HepG2 (cell line): Measurements from ENCODE around the gene NOS1AP. TPM values are rescaled to one million over a fixed set of nuclear protein-coding genes. Genes with fewer than 3 reads are reported as not detected.

ENCODE experiments used
- ATAC-seq: fragments of 200-7000 bp; cut with Tn5 transposase; 3 replicates; pipeline ENCODE4 v1.9.1; 2020; ENCODE audit warnings: mild to moderate bottlenecking, moderate library complexity
- BruUV-seq: library from RNA; stranded (reverse); fragments of 400-500 nt; replicated peaks from 2 replicates; lab custom pipeline; 2021; lab: Mats Ljungman, UMichigan
- CTCF ChIA-PET: fragments of 300-600 bp; formaldehyde crosslinking; extraction: SDS; loops from one replicate; lab custom pipeline; 2021; ENCODE audit warnings: low total read pairs, inconsistent platforms, low intra/inter-chr PET ratio; lab: Yijun Ruan, JAX
- POLR2A ChIA-PET: fragments of 350-600 bp; sonication (Branson Sonifier 250); formaldehyde crosslinking; loops from one replicate; lab custom pipeline; 2020; ENCODE audit warnings: antibody characterized with exemption, inconsistent platforms; lab: Yijun Ruan, JAX
- DNase-seq: peaks from one replicate; pipeline ENCODE4 v3.0.0-alpha.2; 2015; ENCODE audit warnings: low spot score
- FAIRE-seq: peaks from 3 replicates; lab custom pipeline; 2011; peaks lifted over from hg19 to GRCh38; lab: Jason Lieb, UNC
- H2AFZ ChIP-seq: one replicate; pipeline ENCODE4 v1.6.1; 2011; ENCODE audit warnings: low read length, inconsistent platforms
- H3K27ac ChIP-seq: fragments of 300-600 bp; 3 replicates; pipeline ENCODE4 v1.8.0; 2011; ENCODE audit warnings: mixed run types, mild to moderate bottlenecking, mixed read lengths, low read length, inconsistent platforms; ENCODE audit not compliant: insufficient read depth; ENCODE audit errors: extremely low read length
- H3K27me3 ChIP-seq, 2 experiments: fragments of 200-600 bp in 1 of 2; 2 replicates in 1 of 2; 3 replicates in 1 of 2; pipeline versions ENCODE4 v1.6.0 to v1.8.0; 2011; ENCODE audit warnings: low read length in 2 of 2, mild to moderate bottlenecking in 2 of 2, moderate library complexity in 2 of 2, inconsistent platforms in 1 of 2; ENCODE audit not compliant: insufficient read depth in 2 of 2, control insufficient read depth in 1 of 2
- H3K36me3 ChIP-seq, 2 experiments: fragments of 200-600 bp in 1 of 2; replicated peaks in 1 of 2; 2 replicates in 1 of 2; 3 replicates in 1 of 2; pipeline versions ENCODE4 v1.5.1 to v1.8.0; 2011; ENCODE audit warnings: low read length in 2 of 2, inconsistent platforms in 1 of 2; ENCODE audit not compliant: insufficient read depth in 2 of 2, control insufficient read depth in 1 of 2
- H3K4me1 ChIP-seq: 2 replicates; pipeline ENCODE4 v1.5.1; 2012; ENCODE audit warnings: low read length, inconsistent platforms; ENCODE audit not compliant: insufficient read depth
- H3K4me2 ChIP-seq: 2 replicates; pipeline ENCODE4 v1.6.0; 2011; ENCODE audit warnings: low read depth, low read length, inconsistent platforms
- H3K4me3 ChIP-seq, 3 experiments: fragments of 200-600 bp in 1 of 3; sonication (generic), shearing (Covaris generic) in 1 of 3; replicated peaks in 1 of 3; 2 replicates each; pipeline ENCODE4 v1.5.1; 2011 to 2016; ENCODE audit warnings: low read length in 3 of 3, inconsistent platforms in 2 of 3, low read depth in 2 of 3, mild to moderate bottlenecking in 2 of 3, control low read depth in 1 of 3, mixed read lengths in 1 of 3; ENCODE audit not compliant: insufficient read depth in 1 of 3
- H3K79me2 ChIP-seq: one replicate; pipeline ENCODE4 v1.6.1; 2011; ENCODE audit warnings: low read length, inconsistent platforms; ENCODE audit not compliant: insufficient read depth
- H3K9ac ChIP-seq: 2 replicates; pipeline ENCODE4 v1.6.0; 2011; ENCODE audit warnings: mild to moderate bottlenecking, low read depth, low read length, inconsistent platforms; ENCODE audit not compliant: insufficient read depth
- H3K9me3 ChIP-seq: 2 replicates; pipeline ENCODE4 v1.5.1; 2012; ENCODE audit warnings: mild to moderate bottlenecking, low read length
- H4K20me1 ChIP-seq: 2 replicates; pipeline ENCODE4 v1.6.0; 2011; ENCODE audit warnings: inconsistent platforms, mild to moderate bottlenecking, low read length, moderate library complexity; ENCODE audit not compliant: insufficient read depth
- DPF2 ChIP-seq: sonication (generic); formaldehyde crosslinking; IDR thresholded peaks from 2 replicates; pipeline ENCODE4 v1.4.0; 2020; ENCODE audit warnings: mild to moderate bottlenecking, low read depth, missing genetic modification reagents, borderline replicate concordance
- KDM5B ChIP-seq: sonication (generic); formaldehyde crosslinking; IDR thresholded peaks from 2 replicates; pipeline ENCODE4 v1.4.0; 2020; ENCODE audit warnings: missing genetic modification reagents, mild to moderate bottlenecking, borderline replicate concordance
- SETDB1 ChIP-seq: sonication (generic); formaldehyde crosslinking; IDR thresholded peaks from 2 replicates; pipeline ENCODE4 v1.5.1; 2020; ENCODE audit warnings: missing genetic modification reagents, mild to moderate bottlenecking, borderline replicate concordance
- SMC3 ChIP-seq: IDR thresholded peaks from 2 replicates; pipeline ENCODE4 v1.6.1; 2011; ENCODE audit warnings: low read length, improper control_type of control experiment
- SYNCRIP ChIP-seq: fragments of 200-400 bp; formaldehyde crosslinking; IDR thresholded peaks from 2 replicates; pipeline ENCODE4 v1.6.1; 2018; ENCODE audit warnings: mild to moderate bottlenecking, low read depth, low read length; ENCODE audit not compliant: insufficient read depth
- ZNF160 ChIP-seq: sonication (generic); formaldehyde crosslinking; IDR thresholded peaks from 2 replicates; pipeline ENCODE4 v1.8.0; 2022; ENCODE audit warnings: mild to moderate bottlenecking, inconsistent platforms, missing genetic modification reagents
- ZNF382 ChIP-seq: sonication (generic); formaldehyde crosslinking; IDR thresholded peaks from 2 replicates; pipeline ENCODE4 v1.5.0; 2020; ENCODE audit warnings: missing genetic modification reagents, mild to moderate bottlenecking, borderline replicate concordance
- WGBS: methylation state at CpG from one replicate; pipeline ENCODE4 v1.1.6; 2017; ENCODE audit warnings: low lambda C conversion rate; 5-methylcytosine and 5-hydroxymethylcytosine counted together
- in situ Hi-C: cut with HindIII; loops from 2 replicates; pipeline ENCODE4 v1.10.0; 2017; ENCODE audit warnings: low pct_unique_long_range_greater_than_20kb; ENCODE audit not compliant: extremely low pct_ligation_motif_present
- intact Hi-C: fragments of 100-400 bp; cut with micrococcal nuclease; formaldehyde crosslinking; loops from one replicate; pipeline ENCODE4 v1.10.0; 2022; ENCODE audit not compliant: unreplicated experiment
- polyA plus RNA-seq, 8 experiments: library from polyadenylated mRNA; depleted of rRNA in 3 of 8; stranded (reverse) in 7 of 8; unstranded in 1 of 8; fragments of >200 nt; fragmentation: Illumina TruSeq in 4 of 8; extraction: Trizol in 4 of 8; gene quantifications; 2 replicates each; pipeline versions ENCODE4 v1.2.1 to v1.2.3, GENCODE V29; 2011 to 2016; ENCODE audit warnings: low read depth in 4 of 8, missing spikeins in 1 of 8, mixed read lengths in 1 of 8; ENCODE audit not compliant: insufficient read depth in 1 of 8
- total RNA-seq, 5 experiments: library from RNA; depleted of rRNA; stranded (reverse); fragments of >200 nt; fragmentation: Illumina TruSeq; extraction: Trizol; gene quantifications; 2 replicates each; pipeline ENCODE4 v1.2.3, GENCODE V29; 2016; ENCODE audit warnings: low read depth in 1 of 5
- TF ChIP-seq, protein P1 (sequence below): sonication (generic); formaldehyde crosslinking; IDR thresholded peaks from 2 replicates; pipeline ENCODE4 v1.5.0; 2020; ENCODE audit warnings: mild to moderate bottlenecking, missing genetic modification reagents
- TF ChIP-seq, protein P2 (sequence below): IDR thresholded peaks from 2 replicates; pipeline ENCODE4 v1.6.1; 2016; ENCODE audit warnings: missing compliant biosample characterization, missing genetic modification reagents, borderline replicate concordance
- TF ChIP-seq, protein P3 (sequence below): sonication (generic); formaldehyde crosslinking; IDR thresholded peaks from 2 replicates; pipeline ENCODE4 v1.5.0; 2020; ENCODE audit warnings: missing genetic modification reagents
- TF ChIP-seq, protein P4 (sequence below): sonication (generic); formaldehyde crosslinking; IDR thresholded peaks from 2 replicates; pipeline ENCODE4 v1.4.0; 2020; ENCODE audit warnings: missing genetic modification reagents, borderline replicate concordance

The NOS1AP gene
- total and polyA plus RNA-seq, 2 of the 13 experiments (the other 11 are each of a cell fraction or from before 2014, with no cell fraction given), result 2.0 to 3.3 TPM

DNA sequence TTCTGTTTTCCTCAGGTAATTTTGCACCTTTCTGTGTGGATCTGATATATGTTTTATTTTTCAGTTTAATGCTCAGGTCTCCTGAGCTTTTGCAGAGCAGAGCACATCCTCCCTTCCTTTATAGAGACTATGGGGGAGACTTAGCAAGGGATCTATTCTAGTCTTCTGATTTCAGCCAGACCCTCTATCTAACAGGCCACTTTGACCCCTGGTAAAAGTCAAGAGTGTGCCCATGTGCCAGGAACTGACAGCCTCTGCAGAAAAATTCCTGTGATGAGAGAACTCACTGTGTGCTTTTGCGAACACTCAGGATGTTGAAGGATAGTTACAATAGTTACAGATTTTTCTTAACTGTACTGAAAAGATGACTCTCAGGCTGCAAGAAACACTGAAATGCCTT lies 123.3 kb downstream of the NOS1AP start:
- Histone ChIP-seq H3K4me2 (no peak overlapping the region), H3K9me3 (no peaks in the 10 kb centered on the region), H2AFZ (no peak overlapping the region), H3K79me2 (peaks cover 35% of the 10 kb centered on the region), H3K9ac (no peak overlapping the region), H3K4me3 (no peak overlapping the region), H3K27me3 (no peaks in the 10 kb centered on the region), H3K4me1 (peaks cover 64% of the 10 kb centered on the region), H3K36me3 (no peaks in the 10 kb centered on the region; a peak in 1 of 5 replicates), H3K27ac (no peak overlapping the region), H4K20me1 (no peaks in the 10 kb centered on the region)
- no peak for DNase-seq
- CTCF ChIA-PET, result no interaction called here
- POLR2A ChIA-PET, result interaction anchor here (0.9 kb wide), 1 partner anchor 124 kb away, joined by 3 read pairs; no protein-coding TSS in a partner anchor
- no peak for ATAC-seq
- no peak for FAIRE-seq
- no TSS peak for BruUV-seq
- intact Hi-C loops (no loop called here), in situ Hi-C loops (no loop called here)
- TF ChIP-seq, protein P1, sequence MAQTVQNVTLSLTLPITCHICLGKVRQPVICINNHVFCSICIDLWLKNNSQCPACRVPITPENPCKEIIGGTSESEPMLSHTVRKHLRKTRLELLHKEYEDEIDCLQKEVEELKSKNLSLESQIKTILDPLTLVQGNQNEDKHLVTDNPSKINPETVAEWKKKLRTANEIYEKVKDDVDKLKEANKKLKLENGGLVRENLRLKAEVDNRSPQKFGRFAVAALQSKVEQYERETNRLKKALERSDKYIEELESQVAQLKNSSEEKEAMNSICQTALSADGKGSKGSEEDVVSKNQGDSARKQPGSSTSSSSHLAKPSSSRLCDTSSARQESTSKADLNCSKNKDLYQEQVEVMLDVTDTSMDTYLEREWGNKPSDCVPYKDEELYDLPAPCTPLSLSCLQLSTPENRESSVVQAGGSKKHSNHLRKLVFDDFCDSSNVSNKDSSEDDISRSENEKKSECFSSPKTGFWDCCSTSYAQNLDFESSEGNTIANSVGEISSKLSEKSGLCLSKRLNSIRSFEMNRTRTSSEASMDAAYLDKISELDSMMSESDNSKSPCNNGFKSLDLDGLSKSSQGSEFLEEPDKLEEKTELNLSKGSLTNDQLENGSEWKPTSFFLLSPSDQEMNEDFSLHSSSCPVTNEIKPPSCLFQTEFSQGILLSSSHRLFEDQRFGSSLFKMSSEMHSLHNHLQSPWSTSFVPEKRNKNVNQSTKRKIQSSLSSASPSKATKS (CRISPR knock-in tag), result no peak
- TF ChIP-seq, protein P2, sequence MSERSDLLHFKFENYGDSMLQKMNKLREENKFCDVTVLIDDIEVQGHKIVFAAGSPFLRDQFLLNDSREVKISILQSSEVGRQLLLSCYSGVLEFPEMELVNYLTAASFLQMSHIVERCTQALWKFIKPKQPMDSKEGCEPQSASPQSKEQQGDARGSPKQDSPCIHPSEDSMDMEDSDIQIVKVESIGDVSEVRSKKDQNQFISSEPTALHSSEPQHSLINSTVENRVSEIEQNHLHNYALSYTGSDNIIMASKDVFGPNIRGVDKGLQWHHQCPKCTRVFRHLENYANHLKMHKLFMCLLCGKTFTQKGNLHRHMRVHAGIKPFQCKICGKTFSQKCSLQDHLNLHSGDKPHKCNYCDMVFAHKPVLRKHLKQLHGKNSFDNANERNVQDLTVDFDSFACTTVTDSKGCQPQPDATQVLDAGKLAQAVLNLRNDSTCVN, result no peak
- no peak for TF ChIP-seq SMC3
- TF ChIP-seq, protein P3, sequence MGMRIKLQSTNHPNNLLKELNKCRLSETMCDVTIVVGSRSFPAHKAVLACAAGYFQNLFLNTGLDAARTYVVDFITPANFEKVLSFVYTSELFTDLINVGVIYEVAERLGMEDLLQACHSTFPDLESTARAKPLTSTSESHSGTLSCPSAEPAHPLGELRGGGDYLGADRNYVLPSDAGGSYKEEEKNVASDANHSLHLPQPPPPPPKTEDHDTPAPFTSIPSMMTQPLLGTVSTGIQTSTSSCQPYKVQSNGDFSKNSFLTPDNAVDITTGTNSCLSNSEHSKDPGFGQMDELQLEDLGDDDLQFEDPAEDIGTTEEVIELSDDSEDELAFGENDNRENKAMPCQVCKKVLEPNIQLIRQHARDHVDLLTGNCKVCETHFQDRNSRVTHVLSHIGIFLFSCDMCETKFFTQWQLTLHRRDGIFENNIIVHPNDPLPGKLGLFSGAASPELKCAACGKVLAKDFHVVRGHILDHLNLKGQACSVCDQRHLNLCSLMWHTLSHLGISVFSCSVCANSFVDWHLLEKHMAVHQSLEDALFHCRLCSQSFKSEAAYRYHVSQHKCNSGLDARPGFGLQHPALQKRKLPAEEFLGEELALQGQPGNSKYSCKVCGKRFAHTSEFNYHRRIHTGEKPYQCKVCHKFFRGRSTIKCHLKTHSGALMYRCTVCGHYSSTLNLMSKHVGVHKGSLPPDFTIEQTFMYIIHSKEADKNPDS (CRISPR knock-in tag), result no peak
- no peak for TF ChIP-seq SYNCRIP
- TF ChIP-seq ZNF160 (CRISPR knock-in tag), result no peak
- TF ChIP-seq ZNF382 (CRISPR knock-in tag), result no peak
- TF ChIP-seq SETDB1 (CRISPR knock-in tag), result no peak
- TF ChIP-seq DPF2 (CRISPR knock-in tag), result no peak
- TF ChIP-seq KDM5B (CRISPR knock-in tag), result no peak
- TF ChIP-seq, protein P4, sequence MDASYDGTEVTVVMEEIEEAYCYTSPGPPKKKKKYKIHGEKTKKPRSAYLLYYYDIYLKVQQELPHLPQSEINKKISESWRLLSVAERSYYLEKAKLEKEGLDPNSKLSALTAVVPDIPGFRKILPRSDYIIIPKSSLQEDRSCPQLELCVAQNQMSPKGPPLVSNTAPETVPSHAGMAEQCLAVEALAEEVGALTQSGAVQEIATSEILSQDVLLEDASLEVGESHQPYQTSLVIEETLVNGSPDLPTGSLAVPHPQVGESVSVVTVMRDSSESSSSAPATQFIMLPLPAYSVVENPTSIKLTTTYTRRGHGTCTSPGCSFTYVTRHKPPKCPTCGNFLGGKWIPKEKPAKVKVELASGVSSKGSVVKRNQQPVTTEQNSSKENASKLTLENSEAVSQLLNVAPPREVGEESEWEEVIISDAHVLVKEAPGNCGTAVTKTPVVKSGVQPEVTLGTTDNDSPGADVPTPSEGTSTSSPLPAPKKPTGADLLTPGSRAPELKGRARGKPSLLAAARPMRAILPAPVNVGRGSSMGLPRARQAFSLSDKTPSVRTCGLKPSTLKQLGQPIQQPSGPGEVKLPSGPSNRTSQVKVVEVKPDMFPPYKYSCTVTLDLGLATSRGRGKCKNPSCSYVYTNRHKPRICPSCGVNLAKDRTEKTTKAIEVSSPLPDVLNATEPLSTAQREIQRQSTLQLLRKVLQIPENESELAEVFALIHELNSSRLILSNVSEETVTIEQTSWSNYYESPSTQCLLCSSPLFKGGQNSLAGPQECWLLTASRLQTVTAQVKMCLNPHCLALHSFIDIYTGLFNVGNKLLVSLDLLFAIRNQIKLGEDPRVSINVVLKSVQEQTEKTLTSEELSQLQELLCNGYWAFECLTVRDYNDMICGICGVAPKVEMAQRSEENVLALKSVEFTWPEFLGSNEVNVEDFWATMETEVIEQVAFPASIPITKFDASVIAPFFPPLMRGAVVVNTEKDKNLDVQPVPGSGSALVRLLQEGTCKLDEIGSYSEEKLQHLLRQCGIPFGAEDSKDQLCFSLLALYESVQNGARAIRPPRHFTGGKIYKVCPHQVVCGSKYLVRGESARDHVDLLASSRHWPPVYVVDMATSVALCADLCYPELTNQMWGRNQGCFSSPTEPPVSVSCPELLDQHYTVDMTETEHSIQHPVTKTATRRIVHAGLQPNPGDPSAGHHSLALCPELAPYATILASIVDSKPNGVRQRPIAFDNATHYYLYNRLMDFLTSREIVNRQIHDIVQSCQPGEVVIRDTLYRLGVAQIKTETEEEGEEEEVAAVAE (CRISPR knock-in tag), result no peak
- WGBS, result 100% methylated on average over 1 of the region's 1 CpG
